ENCODE measurements around the gene WDR45. TPM values are rescaled to one million over a fixed set of nuclear protein-coding genes. Genes with fewer than 3 reads are reported as not detected.

Gene WDR45
- total RNA-seq (2022; extraction: Qiagen RNA extraction; ENCODE audit: low read depth): 52.8 to 63.0 TPM (median 58.4 TPM) in 5 replicates

DNA sequence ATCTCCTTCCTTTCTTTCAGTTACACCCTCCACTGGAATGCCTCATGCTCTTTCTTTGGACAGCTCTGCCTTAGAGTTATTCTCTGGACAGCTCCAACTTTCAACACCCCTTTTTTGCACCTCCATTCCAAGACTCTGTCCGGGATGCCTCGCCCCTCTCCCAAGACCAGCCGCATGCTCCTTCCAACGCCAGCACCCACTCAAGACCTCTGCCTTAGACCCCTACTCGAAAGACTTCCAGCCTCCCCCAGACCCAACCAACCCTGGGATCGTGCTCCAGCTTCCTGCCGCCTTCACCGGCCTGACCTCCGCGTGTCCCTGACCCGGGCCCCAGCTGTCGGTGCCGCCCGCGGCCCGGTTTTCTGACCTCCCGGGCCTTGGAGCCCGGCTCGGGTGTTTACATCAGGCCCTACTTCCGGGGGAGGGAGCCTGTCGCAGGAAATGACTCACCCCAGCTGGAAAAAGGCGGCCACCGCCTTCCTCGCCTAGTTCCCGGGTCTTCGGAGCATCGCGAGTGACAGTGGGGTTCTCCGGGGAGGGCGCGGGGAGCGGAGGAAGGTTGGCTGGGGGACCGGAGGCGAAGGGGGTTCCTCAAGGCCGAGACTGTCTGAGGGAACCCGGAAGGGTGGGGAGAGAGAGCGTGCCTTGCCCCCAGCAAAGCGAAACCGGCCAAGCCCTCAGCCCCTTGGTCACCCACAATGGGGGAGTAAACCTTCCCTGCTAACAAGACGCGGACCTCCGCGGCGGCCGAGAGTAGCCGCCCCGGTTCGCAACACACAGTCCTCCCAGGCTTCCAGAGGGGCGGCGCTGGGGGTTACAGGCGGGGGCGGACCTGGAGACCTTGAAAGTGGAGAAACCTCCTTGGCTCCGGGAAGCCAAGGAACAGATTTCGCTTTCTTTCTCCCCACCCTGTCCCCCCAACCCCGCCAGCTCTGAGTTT, at the start of gene WDR45:
TSS of gene WDR45 (minus strand) at position 399 of the 940 bp plus-strand sequence. CDS start 1,792 bp downstream, outside the sequence.

DNA sequence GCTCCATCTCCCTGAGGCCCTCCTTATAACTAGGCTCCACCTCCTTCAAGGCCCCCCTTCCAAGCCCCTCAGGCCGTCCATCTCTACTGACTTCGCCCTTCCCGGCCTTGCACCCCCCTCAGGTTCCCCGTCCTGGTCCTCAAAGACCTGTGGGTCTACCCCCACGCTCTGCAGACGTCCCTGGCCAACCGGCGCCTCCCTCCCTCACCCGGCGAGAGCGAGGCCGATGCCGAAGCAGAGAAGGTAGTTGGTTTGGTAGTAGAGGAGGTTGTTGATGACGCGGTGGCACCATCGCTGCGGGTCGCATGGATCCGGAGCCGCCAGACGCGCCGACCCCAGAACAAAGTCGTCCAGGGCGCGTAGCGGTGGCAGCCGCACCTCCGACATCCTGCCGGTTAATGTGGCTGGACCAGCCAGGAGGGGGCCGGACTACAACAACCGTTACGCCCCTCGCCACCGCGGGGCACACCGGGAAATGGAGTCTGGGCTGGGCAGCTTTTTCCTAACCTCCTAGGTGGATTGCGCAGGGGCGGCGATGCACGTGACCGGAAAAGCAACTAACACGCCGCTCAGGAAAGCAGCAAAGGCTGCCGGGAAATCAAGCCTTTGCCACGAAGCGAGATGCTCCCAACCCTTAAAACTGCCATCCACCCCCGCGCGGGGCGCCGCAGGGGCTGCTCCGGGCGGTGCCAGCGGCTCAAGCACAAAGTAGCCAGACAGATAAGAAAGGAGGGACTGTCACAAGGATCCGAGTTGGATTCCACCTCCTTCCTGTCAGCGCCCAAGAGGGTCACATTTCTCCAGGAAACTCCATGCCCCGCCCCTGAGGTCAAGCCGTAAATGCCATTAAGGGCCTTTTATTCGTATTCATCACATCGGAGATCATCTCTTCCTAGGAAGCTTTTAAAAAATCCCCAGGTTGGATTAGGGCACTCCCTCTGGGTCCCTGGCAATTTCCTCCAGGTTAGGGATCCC, 5.8 kb downstream of the WDR45 start, which contains the start of gene PRAF2:
TSS of gene PRAF2 (minus strand) at position 402 of the 975 bp plus-strand sequence. CDS start at position 387, 15 bp downstream.

DNA sequence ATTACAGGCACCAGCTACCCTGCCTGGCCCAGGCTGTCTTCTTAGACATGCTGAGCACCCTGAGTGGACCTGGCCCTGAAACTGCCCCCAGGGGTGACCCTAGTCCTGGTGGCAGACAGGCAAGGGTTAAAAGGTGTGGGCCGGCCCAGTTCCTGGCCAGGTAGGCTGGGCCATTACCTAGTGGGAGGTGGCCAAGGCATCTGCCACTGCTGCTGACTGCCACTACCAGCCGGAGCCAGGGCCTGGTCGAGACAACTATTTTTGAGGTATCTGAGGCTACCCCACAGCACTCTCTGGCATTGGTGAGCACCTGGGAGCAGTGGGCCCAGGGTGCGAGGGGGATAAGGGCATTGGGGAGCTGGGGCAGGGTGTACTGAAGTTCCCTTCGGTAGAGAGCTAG, 20.9 kb downstream of the WDR45 start, which contains the start of gene CCDC120:
TSS of gene CCDC120 (plus strand) at position 206 of the 400 bp plus-strand sequence. CDS start 3,043 bp downstream, outside the sequence.

DNA sequence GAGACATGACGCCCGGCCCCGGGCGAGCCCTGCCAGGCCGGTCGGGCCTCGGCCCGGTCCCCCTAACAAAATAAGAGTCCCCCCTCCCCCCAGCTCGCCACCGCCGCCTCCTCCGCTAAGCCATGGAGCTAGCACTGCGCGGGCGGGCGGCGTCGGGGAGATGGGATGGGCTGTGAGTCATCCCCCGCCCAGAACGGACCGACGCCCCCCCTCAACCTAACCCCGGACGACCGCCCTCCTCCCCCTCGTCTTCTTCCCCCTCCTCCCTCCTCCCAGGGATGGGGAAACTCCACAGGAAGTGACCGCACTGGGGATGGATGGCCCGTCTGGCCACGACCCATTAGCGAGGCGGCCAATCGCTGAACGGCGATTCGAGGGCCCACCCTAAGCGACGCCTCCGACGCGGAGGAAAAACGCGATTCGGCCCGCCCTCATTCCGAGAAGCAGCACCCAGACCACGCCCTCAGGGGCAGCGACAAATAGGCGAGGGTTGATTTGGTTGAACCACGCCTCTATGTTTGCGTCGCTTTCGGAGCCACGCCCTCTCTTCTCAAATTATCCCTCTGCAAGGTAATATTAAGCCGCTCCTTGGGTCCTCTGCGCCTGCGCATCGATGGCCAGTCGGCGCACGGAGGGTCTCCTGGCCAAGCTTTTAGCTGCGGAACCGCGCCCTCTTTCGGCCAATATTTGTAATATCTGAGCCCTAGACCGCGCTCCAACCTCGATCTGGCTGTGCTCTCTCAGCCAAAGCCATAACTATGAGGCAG, 36.3 kb downstream of the WDR45 start, which contains the start of gene TFE3:
TSS of gene TFE3 (minus strand) at position 138 of the 767 bp plus-strand sequence. CDS start at position 7, 131 bp downstream.

Other genes with a start within 250 kb of the WDR45 start
- 12.5 to 45.5 TPM (median 39.5 TPM) in 5 replicates for gene PCSK1N, start 244.3 kb downstream of the WDR45 start, total RNA-seq (2022; extraction: Qiagen RNA extraction; ENCODE audit: low read depth)
- 84.7 to 110 TPM (median 97.3 TPM) in 5 replicates for gene TIMM17B, start 182.1 kb downstream of the WDR45 start, total RNA-seq (2022; extraction: Qiagen RNA extraction; ENCODE audit: low read depth)
- 94.0 to 114 TPM (median 101 TPM) in 5 replicates for gene PQBP1, start 182.0 kb downstream of the WDR45 start, total RNA-seq (2022; extraction: Qiagen RNA extraction; ENCODE audit: low read depth)
- 57.8 to 68.9 TPM (median 66.8 TPM) in 5 replicates for gene SLC35A2, start 168.2 kb downstream of the WDR45 start, total RNA-seq (2022; extraction: Qiagen RNA extraction; ENCODE audit: low read depth)
- 9.4 to 11.6 TPM (median 10.2 TPM) in 5 replicates for gene PIM2, start 160.9 kb downstream of the WDR45 start, total RNA-seq (2022; extraction: Qiagen RNA extraction; ENCODE audit: low read depth)
- 56.9 to 67.2 TPM (median 63.1 TPM) in 5 replicates for gene OTUD5, start 122.3 kb downstream of the WDR45 start, total RNA-seq (2022; extraction: Qiagen RNA extraction; ENCODE audit: low read depth)
- 1.2 to 1.6 TPM (median 1.3 TPM) in 5 replicates for gene KCND1, start 108.0 kb downstream of the WDR45 start, total RNA-seq (2022; extraction: Qiagen RNA extraction; ENCODE audit: low read depth)
- gene GRIPAP1, start 77.6 kb downstream of the WDR45 start, total RNA-seq (2022; extraction: Qiagen RNA extraction; ENCODE audit: low read depth): 15.1 to 24.5 TPM (median 22.6 TPM) in 5 replicates
- gene TFE3, start 36.5 kb downstream of the WDR45 start, total RNA-seq (2022; extraction: Qiagen RNA extraction; ENCODE audit: low read depth): 49.6 to 63.0 TPM (median 61.3 TPM) in 5 replicates
- 2.7 to 4.6 TPM (median 3.9 TPM) in 5 replicates for gene CCDC120, start 20.9 kb downstream of the WDR45 start, total RNA-seq (2022; extraction: Qiagen RNA extraction; ENCODE audit: low read depth)
- gene PRAF2, start 5.9 kb downstream of the WDR45 start, total RNA-seq (2022; extraction: Qiagen RNA extraction; ENCODE audit: low read depth): 38.4 to 47.1 TPM (median 41.9 TPM) in 5 replicates
- gene GPKOW, start 43.8 kb upstream of the WDR45 start, total RNA-seq (2022; extraction: Qiagen RNA extraction; ENCODE audit: low read depth): 21.5 to 26.5 TPM (median 24.5 TPM) in 5 replicates
- 1.8 to 3.5 TPM (median 3.0 TPM) in 5 replicates for gene MAGIX, start 82.9 kb upstream of the WDR45 start, total RNA-seq (2022; extraction: Qiagen RNA extraction; ENCODE audit: low read depth)
- gene PLP2, start 92.0 kb upstream of the WDR45 start, total RNA-seq (2022; extraction: Qiagen RNA extraction; ENCODE audit: low read depth): 328 to 431 TPM (median 410 TPM) in 5 replicates
- 17.1 to 22.4 TPM (median 20.3 TPM) in 5 replicates for gene PRICKLE3, start 106.5 kb upstream of the WDR45 start, total RNA-seq (2022; extraction: Qiagen RNA extraction; ENCODE audit: low read depth)
- gene SYP, start 120.3 kb upstream of the WDR45 start, total RNA-seq (2022; extraction: Qiagen RNA extraction; ENCODE audit: low read depth): 2.6 to 3.4 TPM (median 3.1 TPM) in 5 replicates
- not detected in 5 replicates for gene CACNA1F, start 153.5 kb upstream of the WDR45 start, total RNA-seq (2022; extraction: Qiagen RNA extraction; ENCODE audit: low read depth)
- gene CCDC22, start 155.6 kb upstream of the WDR45 start, total RNA-seq (2022; extraction: Qiagen RNA extraction; ENCODE audit: low read depth): 13.1 to 17.2 TPM (median 16.1 TPM) in 5 replicates
- gene FOXP3, start 184.8 kb upstream of the WDR45 start, total RNA-seq (2022; extraction: Qiagen RNA extraction; ENCODE audit: low read depth): 0.10 to 0.21 TPM (median 0.12 TPM) in 5 replicates
- 2.2 to 3.7 TPM (median 2.6 TPM) in 5 replicates for gene PPP1R3F, start 189.9 kb upstream of the WDR45 start, total RNA-seq (2022; extraction: Qiagen RNA extraction; ENCODE audit: low read depth)
- gene GAGE10, start 223.8 kb upstream of the WDR45 start, total RNA-seq (2022; extraction: Qiagen RNA extraction; ENCODE audit: low read depth): not detected in 5 replicates
- not detected in 5 replicates for gene GAGE12J, start 242.2 kb upstream of the WDR45 start, total RNA-seq (2022; extraction: Qiagen RNA extraction; ENCODE audit: low read depth)